ENCODE data around the gene SULT1A1.
"Not testable (repeated sequence)": the region's sequence is repeated elsewhere in the genome, so short reads cannot be mapped to it uniquely, and the experiment has no call there.

SULT1A1 gene

GRCh38 chr16:28596840-28597691 is 12.8 kb downstream of the SULT1A1 start, which contains the start of gene SULT1A2:
SULT1A2 (minus strand) TSS chr16:28597050; CDS start chr16:28595930, 1,120 bp downstream.
- DNase-seq, result no peak
- in situ Hi-C loops (cut with HindIII; ENCODE audit: low pct_ligation_motif_present, low pct_unique_long_range_greater_than_20kb, low sequenced_read_pairs), result no loop called here

DNA sequence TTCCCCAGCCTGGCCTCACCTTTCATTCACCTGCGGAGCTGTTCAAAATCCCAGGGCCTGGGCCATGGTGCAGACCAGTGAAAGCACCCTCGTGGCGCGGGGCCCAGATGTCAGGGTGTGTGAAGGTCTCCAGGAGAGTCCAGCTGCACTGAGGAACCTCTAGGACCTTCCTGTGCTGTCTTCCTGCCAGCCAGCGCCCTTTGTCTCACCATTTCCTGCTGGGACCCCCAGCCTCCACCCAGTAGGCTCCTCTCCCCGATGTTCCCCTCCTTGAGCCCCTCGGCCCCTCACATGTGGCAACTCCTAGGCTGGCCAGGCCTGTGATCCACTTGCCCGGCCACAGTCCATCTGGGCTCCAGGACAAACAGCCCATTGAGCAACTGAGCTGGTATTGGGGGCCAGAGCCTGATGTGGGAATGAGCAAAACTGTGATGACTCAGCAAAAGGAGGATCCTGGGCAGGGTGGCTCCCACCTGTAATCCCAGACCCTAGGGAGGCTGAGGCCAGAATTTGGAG is 13.7 kb downstream of the SULT1A1 start:
- in situ Hi-C loops (cut with HindIII; ENCODE audit: low pct_ligation_motif_present, low pct_unique_long_range_greater_than_20kb, low sequenced_read_pairs), result no loop called here
- no peak for DNase-seq

DNA sequence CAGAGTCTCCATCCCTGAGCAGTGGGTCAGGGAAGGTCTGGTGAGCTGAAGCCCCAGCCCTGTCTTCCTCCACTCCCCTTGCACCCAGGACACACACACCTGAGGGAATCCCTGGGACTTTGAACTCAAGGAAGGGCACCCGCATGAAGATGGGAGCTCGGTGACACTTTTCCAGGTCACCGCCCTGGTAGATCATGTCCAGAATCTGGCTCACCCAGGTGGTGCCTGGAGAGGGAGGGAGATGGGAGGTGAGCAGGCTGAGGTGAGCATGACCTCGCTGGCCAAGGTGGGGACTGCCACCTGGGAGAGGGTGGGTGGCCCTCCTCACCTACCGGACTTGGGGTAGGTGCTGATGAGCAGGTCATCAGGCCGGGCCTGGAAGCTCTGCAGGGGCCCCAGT is 14.4 kb downstream of the SULT1A1 start:
- in situ Hi-C loops (cut with HindIII; ENCODE audit: low pct_ligation_motif_present, low pct_unique_long_range_greater_than_20kb, low sequenced_read_pairs); DNase-seq: not testable (repeated sequence)

GRCh38 chr16:28592979-28593553 is 16.8 kb downstream of the SULT1A1 start:
- in situ Hi-C loops (cut with HindIII; ENCODE audit: low pct_ligation_motif_present, low pct_unique_long_range_greater_than_20kb, low sequenced_read_pairs), result no loop called here
- DNase-seq, result no peak

- in situ Hi-C loops (cut with HindIII; ENCODE audit: low pct_ligation_motif_present, low pct_unique_long_range_greater_than_20kb, low sequenced_read_pairs), result no loop called here
- DNase-seq, result no peak
These were observed 17.3 kb downstream of the SULT1A1 start for GRCh38 chr16:28592511-28592910.

DNA sequence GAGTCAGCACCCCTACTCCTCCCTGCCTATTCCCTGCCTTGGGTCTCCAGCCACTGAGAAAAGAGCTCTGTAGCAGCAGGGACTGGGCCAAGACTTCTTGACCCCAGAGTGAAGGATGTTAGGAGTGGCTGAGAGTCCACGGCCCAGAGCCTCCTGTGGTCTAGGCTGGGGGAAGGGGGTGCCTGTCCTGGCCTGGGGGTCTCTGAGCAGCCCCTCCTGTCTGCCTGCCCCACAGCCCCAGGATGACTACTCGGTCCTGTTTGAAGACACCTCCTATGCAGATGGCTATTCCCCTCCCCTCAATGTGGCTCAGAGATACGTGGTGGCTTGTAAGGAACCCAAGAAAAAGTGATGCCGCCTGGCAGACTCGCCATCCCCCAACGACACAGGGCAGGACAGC is 18.5 kb downstream of the SULT1A1 start:
- no peak for DNase-seq
- in situ Hi-C loops (cut with HindIII; ENCODE audit: low pct_ligation_motif_present, low pct_unique_long_range_greater_than_20kb, low sequenced_read_pairs), result no loop called here

- in situ Hi-C loops (cut with HindIII; ENCODE audit: low pct_ligation_motif_present, low pct_unique_long_range_greater_than_20kb, low sequenced_read_pairs), result no loop called here
- DNase-seq, result no peak
These were observed 19.2 kb downstream of the SULT1A1 start for GRCh38 chr16:28590384-28591340.

DNA sequence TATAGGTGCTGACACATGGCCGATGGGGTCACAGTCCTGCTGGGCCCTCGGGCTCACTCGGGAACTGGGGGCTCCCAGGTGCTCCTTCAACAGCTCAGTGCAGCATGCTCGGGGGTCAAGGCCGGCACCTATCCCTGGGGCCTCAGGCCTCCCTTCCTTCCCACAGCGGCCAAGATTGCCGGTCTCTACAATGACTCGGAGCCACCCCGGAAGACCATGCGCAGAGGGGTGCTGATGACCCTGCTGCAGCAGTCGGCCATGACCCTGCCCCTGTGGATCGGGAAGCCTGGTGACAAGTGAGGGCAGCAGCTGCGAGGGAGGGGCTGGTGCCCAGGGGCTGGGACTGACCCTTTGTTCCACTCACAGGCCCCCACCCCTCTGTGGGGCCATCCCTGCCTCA is 19.9 kb downstream of the SULT1A1 start:
- DNase-seq, result no peak
- in situ Hi-C loops (cut with HindIII; ENCODE audit: low pct_ligation_motif_present, low pct_unique_long_range_greater_than_20kb, low sequenced_read_pairs), result no loop called here

DNA sequence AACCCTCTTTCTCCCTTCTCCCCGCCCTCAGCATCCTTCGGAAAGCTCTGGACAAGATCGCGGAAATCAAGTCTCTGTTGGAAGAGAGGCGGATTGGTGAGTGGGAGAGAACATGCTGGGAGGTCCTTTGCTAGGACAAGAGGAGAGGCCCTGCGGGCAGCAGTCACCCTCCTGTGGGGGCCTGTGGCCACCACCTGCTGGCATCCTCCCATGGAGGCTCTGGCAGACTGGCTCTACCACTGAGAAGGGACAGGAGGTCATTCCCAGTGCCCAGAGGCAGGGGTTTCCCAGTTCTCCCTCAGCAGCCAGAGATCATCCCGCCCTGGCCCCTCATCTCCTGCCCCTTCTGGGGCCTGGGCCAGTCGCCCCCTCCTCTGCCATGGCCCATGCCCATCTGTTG is 20.8 kb downstream of the SULT1A1 start:
- in situ Hi-C loops (cut with HindIII; ENCODE audit: low pct_ligation_motif_present, low pct_unique_long_range_greater_than_20kb, low sequenced_read_pairs), result no loop called here

GRCh38 chr16:28587386-28587785 is 22.5 kb downstream of the SULT1A1 start:
- in situ Hi-C loops (cut with HindIII; ENCODE audit: low pct_ligation_motif_present, low pct_unique_long_range_greater_than_20kb, low sequenced_read_pairs), result no loop called here

More for the DNA sequence above, 20.8 kb downstream of the SULT1A1 start:
- DNase-seq, result no peak

DNA sequence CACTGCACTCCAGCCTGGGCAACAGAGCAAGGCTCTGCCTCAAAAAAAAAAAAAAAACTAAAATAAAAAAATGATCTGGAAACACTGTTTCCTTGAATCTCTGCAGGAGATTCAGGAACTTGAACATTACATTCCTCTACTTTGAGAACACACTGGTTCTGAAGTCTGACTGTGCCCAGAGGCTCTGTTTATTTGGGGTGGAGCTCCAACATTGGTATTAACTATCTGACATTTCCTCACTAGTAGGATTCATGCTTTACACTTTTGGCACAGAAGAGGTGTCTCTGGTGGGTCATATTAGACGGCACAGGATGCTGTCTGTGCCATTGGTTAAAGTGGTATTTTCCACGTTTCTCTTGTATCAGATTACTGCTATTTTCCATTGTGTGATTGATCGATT is 23.4 kb downstream of the SULT1A1 start:
- DNase-seq, result no peak
- in situ Hi-C loops (cut with HindIII; ENCODE audit: low pct_ligation_motif_present, low pct_unique_long_range_greater_than_20kb, low sequenced_read_pairs), result no loop called here

More at GRCh38 chr16:28587386-28587785, 22.5 kb downstream of the SULT1A1 start:
- DNase-seq, result no peak

DNA sequence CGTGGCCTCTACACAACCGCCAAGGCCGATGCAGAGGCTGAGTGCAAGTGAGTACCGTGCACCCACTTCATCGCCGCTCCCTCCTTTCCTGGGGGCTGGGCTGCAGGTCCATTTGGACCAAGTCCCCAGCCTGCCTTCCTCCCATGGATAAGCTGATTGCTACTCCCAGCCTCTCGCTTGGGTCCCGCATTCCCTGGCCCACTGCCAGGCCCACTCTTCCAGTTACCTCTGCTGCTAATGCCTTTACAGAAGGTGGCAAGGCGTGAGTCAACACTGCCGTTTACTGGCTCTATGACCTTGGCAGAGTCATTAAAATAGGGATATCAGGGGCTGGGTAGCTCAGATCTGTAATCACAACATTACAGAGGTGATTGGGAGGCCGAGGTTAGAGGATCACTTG is 24.2 kb downstream of the SULT1A1 start:
- in situ Hi-C loops (cut with HindIII; ENCODE audit: low pct_ligation_motif_present, low pct_unique_long_range_greater_than_20kb, low sequenced_read_pairs), result no loop called here
- no peak for DNase-seq

- DNase-seq, result no peak
- in situ Hi-C loops (cut with HindIII; ENCODE audit: low pct_ligation_motif_present, low pct_unique_long_range_greater_than_20kb, low sequenced_read_pairs), result no loop called here
These were observed 29.0 kb downstream of the SULT1A1 start for GRCh38 chr16:28580726-28581315.

DNA sequence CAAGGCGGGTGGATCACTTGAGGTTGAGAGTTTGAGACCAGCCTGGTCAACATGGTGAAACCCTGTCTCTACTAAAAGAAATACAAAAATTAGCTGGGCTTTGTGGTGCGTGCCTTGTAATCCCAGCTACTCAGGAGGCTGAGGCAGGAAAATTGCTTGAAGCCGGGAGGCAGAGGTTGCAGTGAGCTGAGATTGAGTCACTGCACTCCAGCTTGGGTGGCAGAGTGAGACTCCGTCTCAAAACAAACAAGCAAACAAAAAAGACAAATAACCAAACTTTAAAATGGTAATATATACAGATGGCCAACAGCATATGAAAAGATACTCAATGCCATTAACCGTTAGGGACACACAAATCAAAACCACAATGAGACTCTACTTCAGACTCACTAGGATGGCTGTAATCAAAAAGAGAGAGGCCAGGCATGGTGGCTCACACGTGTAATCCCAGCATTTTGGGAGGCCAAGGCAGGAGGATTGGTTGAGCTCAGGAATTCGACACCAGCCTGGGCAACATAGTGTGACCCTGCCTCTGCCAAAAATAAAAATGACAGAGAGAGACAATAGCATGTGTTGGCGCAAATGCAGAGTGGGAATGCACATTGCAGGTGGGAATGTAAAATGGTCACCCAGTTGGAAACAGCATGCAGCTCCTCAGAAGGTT is 34.3 kb downstream of the SULT1A1 start:
- in situ Hi-C loops (cut with HindIII; ENCODE audit: low pct_ligation_motif_present, low pct_unique_long_range_greater_than_20kb, low sequenced_read_pairs), result no loop called here
- DNase-seq, result no peak

- in situ Hi-C loops (cut with HindIII; ENCODE audit: low pct_ligation_motif_present, low pct_unique_long_range_greater_than_20kb, low sequenced_read_pairs), result no loop called here
- DNase-seq, result no peak
These were observed 34.9 kb downstream of the SULT1A1 start for GRCh38 chr16:28574925-28575324.

- DNase-seq, result no peak
- in situ Hi-C loops (cut with HindIII; ENCODE audit: low pct_ligation_motif_present, low pct_unique_long_range_greater_than_20kb, low sequenced_read_pairs), result no loop called here
These were observed 35.8 kb downstream of the SULT1A1 start for GRCh38 chr16:28573738-28574718.
